OCI-LY3 (cell line): ENCODE measurements around the gene AR.
"Not testable (repeated sequence)": the region's sequence is repeated elsewhere in the genome, so short reads cannot be mapped to it uniquely, and the experiment has no call there.

Experiments used
- H2AFZ ChIP-seq: fragments of 200-600, 300-600 bp; shearing (Covaris generic); 2 replicates; pipeline ENCODE4 v1.6.0; 2014; ENCODE audit warnings: antibody characterized with exemption, low read depth, low read length
- H3K27ac ChIP-seq: fragments of 200-600, 300-600 bp; sonication (generic); 2 replicates; pipeline ENCODE4 v1.5.1; 2014; ENCODE audit warnings: mild to moderate bottlenecking, low read length, moderate library complexity, mixed read lengths
- H3K27me3 ChIP-seq: fragments of 200-600, 300-600 bp; sonication (generic); 2 replicates; pipeline ENCODE4 v1.6.1; 2014; ENCODE audit warnings: low read depth, low read length, mixed read lengths
- H3K36me3 ChIP-seq: fragments of 200-600, 300-600 bp; sonication (generic); replicated peaks from 2 replicates; pipeline ENCODE3; 2014; ENCODE audit warnings: low read depth, low read length, mixed read lengths
- H3K4me1 ChIP-seq: fragments of 300-600, 200-600 bp; sonication (generic); 2 replicates; pipeline ENCODE4 v1.6.1; 2014; ENCODE audit warnings: low read length, mixed read lengths
- H3K4me2 ChIP-seq: fragments of 200-600, 300-600 bp; sonication (generic); 2 replicates; pipeline ENCODE4 v1.6.1; 2014; ENCODE audit warnings: low read length, mixed read lengths
- H3K4me3 ChIP-seq: fragments of 300-600, 200-600 bp; sonication (generic); 2 replicates; pipeline ENCODE4 v1.5.1; 2014; ENCODE audit warnings: antibody characterized with exemption, mild to moderate bottlenecking, low read length, moderate library complexity
- H3K79me2 ChIP-seq: fragments of 300-600, 200-600 bp; shearing (Covaris generic); 2 replicates; pipeline ENCODE4 v1.6.1; 2014; ENCODE audit warnings: mild to moderate bottlenecking, low read length, mixed read lengths
- H3K9ac ChIP-seq: fragments of 300-600, 200-600 bp; shearing (Covaris generic); 2 replicates; pipeline ENCODE4 v1.6.0; 2014; ENCODE audit warnings: mild to moderate bottlenecking, low read length, moderate library complexity
- H3K9me3 ChIP-seq: fragments of 200-600, 300-600 bp; shearing (Covaris generic); 2 replicates; pipeline ENCODE4 v1.6.1; 2014; ENCODE audit warnings: low read length, mixed read lengths; ENCODE audit not compliant: insufficient read depth
- H4K20me1 ChIP-seq: fragments of 200-600, 300-600 bp; sonication (generic); 2 replicates; pipeline ENCODE4 v1.6.1; 2016; ENCODE audit warnings: low read length, mixed read lengths; ENCODE audit not compliant: insufficient read depth
- CTCF ChIP-seq: fragments of 200-600, 300-600 bp; sonication (generic); IDR thresholded peaks from 2 replicates; pipeline ENCODE4 v1.5.1; 2014; ENCODE audit warnings: antibody characterized with exemption, low read length, low read depth
- EZH2phosphoT487 ChIP-seq: fragments of 200-600 bp; shearing (Covaris generic); IDR thresholded peaks from 2 replicates; pipeline ENCODE4 v1.6.1; 2018; ENCODE audit warnings: antibody characterized with exemption, mixed run types, low read depth

The AR gene

DNA sequence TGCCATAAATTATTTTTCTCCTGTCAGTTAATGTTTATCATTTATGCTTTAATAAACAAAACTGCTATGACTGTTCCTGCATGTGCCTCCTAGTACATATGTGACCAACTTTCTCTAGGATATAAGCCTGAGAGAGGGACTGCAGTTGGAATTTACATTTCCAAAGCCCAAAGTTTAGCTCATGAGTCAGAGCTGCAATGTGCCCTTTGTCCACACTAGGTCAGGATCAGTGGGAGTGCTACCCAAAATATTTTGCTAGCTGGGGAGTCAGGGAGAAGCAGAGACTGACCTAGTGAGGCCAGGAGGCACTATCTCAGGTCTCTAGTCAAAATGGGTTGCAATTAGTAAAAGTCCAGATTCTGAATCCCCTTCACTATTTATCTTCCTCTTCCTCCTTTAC is 92.7 kb downstream of the AR start:
- Histone ChIP-seq H3K79me2 (no peaks in the 10 kb centered on the region), H3K4me1 (no peaks in the 10 kb centered on the region), H2AFZ (no peak overlapping the region), H4K20me1 (no peaks in the 10 kb centered on the region), H3K36me3 (no peaks in the 10 kb centered on the region), H3K9ac (no peak overlapping the region), H3K4me3 (no peak overlapping the region), H3K9me3 (no peaks in the 10 kb centered on the region), H3K4me2 (no peak overlapping the region), H3K27me3 (no peaks in the 10 kb centered on the region), H3K27ac (no peak overlapping the region)
- TF ChIP-seq EZH2phosphoT487 (no peak), CTCF (no peak)

GRCh38 chrX:67637293-67637692 is 93.5 kb downstream of the AR start:
- H3K4me1 ChIP-seq, H3K4me3 ChIP-seq, H3K27ac ChIP-seq, H3K27me3 ChIP-seq, H3K9ac ChIP-seq, H4K20me1 ChIP-seq, H2AFZ ChIP-seq, H3K36me3 ChIP-seq, H3K79me2 ChIP-seq, H3K9me3 ChIP-seq, H3K4me2 ChIP-seq: not testable (repeated sequence)

- TF ChIP-seq EZH2phosphoT487 (no peak), CTCF (no peak)
- H3K4me2 ChIP-seq, result no peak overlapping the region
Observed at GRCh38 chrX:67648361-67648760, 104.5 kb downstream of the AR start.

DNA sequence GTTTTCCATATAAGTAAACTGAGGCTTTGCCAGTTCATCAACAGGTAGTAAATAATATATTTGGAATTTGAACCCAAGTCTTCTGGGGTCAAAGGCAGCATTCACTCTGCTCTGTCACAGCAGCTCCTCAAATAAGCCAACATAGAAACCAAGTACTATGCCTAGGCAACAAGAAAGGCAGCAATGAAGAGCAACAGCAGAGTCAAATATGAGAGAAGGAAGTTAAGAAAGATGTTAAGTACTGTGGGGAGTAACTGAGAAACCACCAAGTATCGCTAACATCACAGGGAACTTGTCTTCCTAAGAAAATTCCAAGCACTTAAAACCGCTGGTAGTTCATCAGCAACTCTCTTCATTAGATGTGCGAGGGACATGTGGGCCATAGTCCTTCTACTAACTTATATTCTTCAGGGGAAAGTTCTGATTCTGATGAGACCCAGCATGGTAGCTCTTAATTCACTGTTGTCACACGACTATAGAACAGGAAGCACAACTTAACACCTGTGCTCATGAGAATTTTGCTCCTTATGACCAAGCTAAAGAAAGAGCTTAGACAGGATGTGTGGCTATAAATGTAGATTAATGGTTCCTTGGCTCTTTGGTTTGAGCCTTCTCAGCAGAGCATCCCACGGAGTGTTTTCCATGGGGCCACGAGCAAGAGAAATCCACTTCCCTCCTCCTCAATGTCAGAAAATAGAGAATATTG is 107.8 kb downstream of the AR start:
- Histone ChIP-seq H3K27me3 (no peaks in the 10 kb centered on the region), H3K4me2 (no peak overlapping the region), H3K27ac (no peak overlapping the region), H4K20me1 (no peaks in the 10 kb centered on the region), H2AFZ (no peak overlapping the region), H3K4me3 (no peak overlapping the region), H3K9me3 (no peaks in the 10 kb centered on the region), H3K79me2 (no peaks in the 10 kb centered on the region), H3K9ac (no peak overlapping the region), H3K36me3 (no peaks in the 10 kb centered on the region), H3K4me1 (no peaks in the 10 kb centered on the region)
- TF ChIP-seq EZH2phosphoT487, result no peak
- no peak for TF ChIP-seq CTCF

More at GRCh38 chrX:67648361-67648760, 104.5 kb downstream of the AR start:
- Histone ChIP-seq H3K36me3 (no peaks in the 10 kb centered on the region), H3K9me3 (no peaks in the 10 kb centered on the region), H3K27ac (no peak overlapping the region), H3K4me1 (no peaks in the 10 kb centered on the region), H3K9ac (no peak overlapping the region), H3K27me3 (no peaks in the 10 kb centered on the region), H4K20me1 (no peaks in the 10 kb centered on the region), H3K79me2 (no peaks in the 10 kb centered on the region), H3K4me3 (no peak overlapping the region), H2AFZ (no peak overlapping the region)
